Measurements from ENCODE around the gene RAB37. TPM values are rescaled to one million over a fixed set of nuclear protein-coding genes. Genes with fewer than 3 reads are reported as not detected.

Gene RAB37
- total RNA-seq, 1 experiment from 2014 or later: 2.5 TPM

DNA sequence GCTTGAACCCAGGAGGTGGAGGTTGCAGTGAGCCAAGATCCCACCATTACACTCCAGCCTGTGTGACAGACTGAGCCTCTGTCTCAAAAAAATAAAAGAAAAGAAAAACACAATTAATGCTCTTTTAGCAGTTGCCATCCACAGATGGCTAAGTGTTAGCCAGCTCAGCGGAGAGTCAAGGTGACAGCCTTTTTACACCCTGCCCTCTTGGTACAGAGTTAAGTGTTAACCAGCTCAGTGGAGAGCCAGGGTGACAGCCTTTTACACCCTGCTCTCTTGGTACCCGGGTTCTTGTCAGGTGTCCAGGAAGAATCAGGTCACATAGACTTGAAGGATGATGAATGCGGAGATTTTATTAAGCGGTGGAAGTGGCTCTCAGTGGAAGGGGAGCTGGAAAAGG is 16.6 kb upstream of the RAB37 start:
- no CpG with 5 or more reads among the region's 4 CpGs for WGBS (ENCODE audit: extremely low coverage, insufficient read length, low lambda C conversion rate)
- H4K5ac ChIP-seq (ENCODE audit: insufficient read length, low read depth, low read length): no peak overlapping the region
- H3K4me1 Mint-ChIP-seq: no peaks in the 10 kb centered on the region; a peak in 1 of 4 replicates

More for the DNA sequence above, 16.6 kb upstream of the RAB37 start:
- H3K4ac ChIP-seq (ENCODE audit: low read depth, low read length): no peak overlapping the region
- H2BK12ac ChIP-seq (ENCODE audit: insufficient read length, low read depth, low read length): no peak overlapping the region
- no peak overlapping the region for H2AFZ ChIP-seq (ENCODE audit: low read length)
- no peak for DNase-seq
- H3K79me2 ChIP-seq (ENCODE audit: insufficient read depth, low read length): no peaks in the 10 kb centered on the region
- no peak overlapping the region for H3K14ac ChIP-seq (ENCODE audit: insufficient read depth, low read length)
- TF ChIP-seq, protein P1, sequence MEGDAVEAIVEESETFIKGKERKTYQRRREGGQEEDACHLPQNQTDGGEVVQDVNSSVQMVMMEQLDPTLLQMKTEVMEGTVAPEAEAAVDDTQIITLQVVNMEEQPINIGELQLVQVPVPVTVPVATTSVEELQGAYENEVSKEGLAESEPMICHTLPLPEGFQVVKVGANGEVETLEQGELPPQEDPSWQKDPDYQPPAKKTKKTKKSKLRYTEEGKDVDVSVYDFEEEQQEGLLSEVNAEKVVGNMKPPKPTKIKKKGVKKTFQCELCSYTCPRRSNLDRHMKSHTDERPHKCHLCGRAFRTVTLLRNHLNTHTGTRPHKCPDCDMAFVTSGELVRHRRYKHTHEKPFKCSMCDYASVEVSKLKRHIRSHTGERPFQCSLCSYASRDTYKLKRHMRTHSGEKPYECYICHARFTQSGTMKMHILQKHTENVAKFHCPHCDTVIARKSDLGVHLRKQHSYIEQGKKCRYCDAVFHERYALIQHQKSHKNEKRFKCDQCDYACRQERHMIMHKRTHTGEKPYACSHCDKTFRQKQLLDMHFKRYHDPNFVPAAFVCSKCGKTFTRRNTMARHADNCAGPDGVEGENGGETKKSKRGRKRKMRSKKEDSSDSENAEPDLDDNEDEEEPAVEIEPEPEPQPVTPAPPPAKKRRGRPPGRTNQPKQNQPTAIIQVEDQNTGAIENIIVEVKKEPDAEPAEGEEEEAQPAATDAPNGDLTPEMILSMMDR (conservative IDR thresholded peaks at IDR 0.05): no peak
- no peak overlapping the region for H4K91ac ChIP-seq (ENCODE audit: insufficient read length, low read depth, low read length)
- H3K27ac Mint-ChIP-seq: no peak overlapping the region
- H3K27ac ChIP-seq (ENCODE audit: insufficient read length, low read depth, low read length): no peak overlapping the region
- no peak overlapping the region for H2BK5ac ChIP-seq (ENCODE audit: insufficient read length, low read length)
- no peaks in the 10 kb centered on the region for H3K36me3 Mint-ChIP-seq (ENCODE audit: insufficient read depth in 1 of 3, low read depth in 3 of 3)
- H3T11ph ChIP-seq (ENCODE audit: low read length): no peak overlapping the region
- no peaks in the 10 kb centered on the region for H3K9me3 ChIP-seq (ENCODE audit: control insufficient read depth, low read depth, low read length)
- no peak overlapping the region for H3K4me3 Mint-ChIP-seq
- H3K79me1 ChIP-seq (ENCODE audit: insufficient read depth, low read depth, low read length, poor library complexity, severe bottlenecking): no peaks in the 10 kb centered on the region
- H3K23me2 ChIP-seq (ENCODE audit: insufficient read length, low read depth, low read length, poor library complexity, severe bottlenecking): no peaks in the 10 kb centered on the region
- H4K20me1 ChIP-seq (ENCODE audit: control insufficient read depth, insufficient read depth, insufficient read length): no peaks in the 10 kb centered on the region
- no peak overlapping the region for H3K23ac ChIP-seq (ENCODE audit: insufficient read length, low read depth, low read length)
- H2BK120ac ChIP-seq (ENCODE audit: low read depth, low read length, poor library complexity, severe bottlenecking): no peak overlapping the region
- no peak overlapping the region for H2BK20ac ChIP-seq (ENCODE audit: low read depth, low read length, poor library complexity, severe bottlenecking)
- H3K27me3 Mint-ChIP-seq (ENCODE audit: low read depth): peaks cover 50% of the 10 kb centered on the region
- H3K4me1 ChIP-seq (ENCODE audit: insufficient read depth, low read length): no peaks in the 10 kb centered on the region
- H3K56ac ChIP-seq (ENCODE audit: insufficient read length, low read depth, low read length): no peak overlapping the region
- H4K8ac ChIP-seq (replicated peaks; ENCODE audit: insufficient read length, low read depth, low read length): no peak overlapping the region
- H3K4me2 ChIP-seq (ENCODE audit: insufficient read depth, insufficient read length, low read length): no peak overlapping the region
- no peak overlapping the region for H2BK15ac ChIP-seq (ENCODE audit: low read depth, low read length)
- no peak overlapping the region for H3K9ac ChIP-seq (ENCODE audit: extremely low read depth, insufficient read length, low read length)
- H2AK5ac ChIP-seq (ENCODE audit: insufficient read length, low read length): no peak overlapping the region
- H3K18ac ChIP-seq (ENCODE audit: insufficient read length, low read depth, low read length): no peak overlapping the region
- H3K9me3 Mint-ChIP-seq: no peaks in the 10 kb centered on the region
- H3K27me3 ChIP-seq (ENCODE audit: insufficient read depth, low read length): no peaks in the 10 kb centered on the region

All from H9 (cell line).